GM21825 (cell line): Measurements from ENCODE around the gene TMPRSS6.

Source experiments
- ATAC-seq: cut with Tn5 transposase; IDR thresholded peaks from one replicate; pipeline ENCODE4 v1.9.1; 2021; ENCODE audit warnings: mild to moderate bottlenecking, moderate library complexity; ENCODE audit not compliant: unreplicated experiment

The TMPRSS6 gene

DNA sequence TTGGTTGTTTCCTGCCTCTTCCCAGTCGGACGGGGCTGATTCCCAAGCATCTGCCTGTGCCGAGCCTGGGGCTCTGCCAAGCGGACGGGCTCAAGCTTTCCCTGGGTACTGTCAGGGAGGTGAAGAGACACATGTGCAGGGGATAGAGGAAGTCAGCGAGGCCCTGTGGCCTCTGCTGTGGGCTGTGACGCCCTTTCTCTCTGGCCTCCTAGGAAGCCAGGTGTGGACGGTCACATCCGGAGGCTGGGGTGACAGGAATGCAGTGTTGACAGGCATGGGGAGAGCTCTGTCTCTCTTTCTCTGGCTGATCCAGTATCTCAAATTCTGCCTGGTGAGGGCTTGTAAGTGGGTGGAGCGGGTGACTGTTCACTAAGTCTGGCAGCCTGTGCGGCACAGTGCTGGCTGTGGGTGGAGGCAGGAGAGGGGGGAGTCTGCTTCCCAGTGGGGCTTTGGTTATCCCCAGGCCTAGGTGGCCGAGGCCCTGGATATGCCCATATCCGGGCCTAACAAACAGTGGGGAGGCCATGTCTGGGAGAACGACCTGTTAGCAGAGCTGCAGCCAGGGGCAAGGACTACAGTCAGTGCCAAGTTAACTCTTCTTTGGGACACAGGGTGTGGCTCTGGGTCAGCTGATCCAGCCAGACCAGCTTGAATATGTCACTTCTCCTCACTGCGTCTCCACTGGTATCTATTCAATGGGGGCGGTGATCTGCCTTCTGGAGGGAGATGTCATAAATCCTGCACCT lies 56.0 kb downstream of the TMPRSS6 start:
- no peak for ATAC-seq

- ATAC-seq, result no peak
Measured at GRCh38 chr22:37052386-37053309, 56.9 kb downstream of the TMPRSS6 start.

DNA sequence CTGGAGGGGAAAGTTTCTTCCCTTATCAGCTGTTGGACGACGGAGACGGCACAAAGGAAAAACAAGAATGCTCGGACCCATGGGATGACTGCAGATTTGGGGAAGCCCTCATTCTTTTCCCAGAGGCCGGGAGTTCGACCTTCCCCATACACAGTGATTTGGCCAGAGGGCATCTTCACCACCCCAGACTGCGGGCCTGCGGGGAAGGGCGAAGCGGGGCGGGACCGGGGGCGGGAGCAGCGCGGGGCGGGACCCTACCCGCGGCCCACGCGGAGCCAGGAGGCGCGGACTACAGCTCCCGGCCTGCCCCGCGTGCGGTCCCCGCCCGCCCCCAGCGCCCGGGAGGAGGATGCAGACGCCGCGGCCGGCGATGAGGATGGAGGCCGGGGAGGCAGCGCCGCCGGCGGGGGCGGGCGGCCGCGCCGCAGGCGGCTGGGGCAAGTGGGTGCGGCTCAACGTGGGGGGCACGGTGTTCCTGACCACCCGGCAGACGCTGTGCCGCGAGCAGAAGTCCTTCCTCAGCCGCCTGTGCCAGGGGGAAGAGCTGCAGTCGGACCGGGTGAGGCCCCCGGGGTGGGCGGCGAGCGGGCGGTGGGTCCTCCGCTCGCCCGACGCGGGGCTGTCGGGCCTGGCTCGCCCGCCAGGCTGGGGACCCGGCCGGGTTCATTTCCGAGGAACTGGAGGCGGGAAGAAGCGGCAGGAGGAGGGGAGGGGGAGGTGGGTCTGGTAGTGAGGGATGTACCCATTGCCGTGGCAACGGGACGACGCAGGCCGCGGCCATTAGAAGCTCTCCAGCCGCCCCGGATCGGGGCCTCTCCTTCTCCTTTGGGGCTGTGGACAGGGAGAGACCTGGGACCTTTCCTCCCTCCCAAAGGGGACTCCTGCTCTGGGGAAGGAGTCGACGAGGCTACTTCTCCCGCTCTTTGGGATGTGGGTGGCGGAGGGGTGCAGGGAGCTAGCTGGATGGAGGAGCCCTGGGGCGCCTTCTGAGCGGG lies 57.8 kb downstream of the TMPRSS6 start, which contains the start of gene KCTD17:
Gene KCTD17, plus strand, starts transcription at position 352 of the 995 bp plus-strand sequence. Its CDS starts 19 bp downstream, at position 371.
- ATAC-seq, result peak; percentile 68

DNA sequence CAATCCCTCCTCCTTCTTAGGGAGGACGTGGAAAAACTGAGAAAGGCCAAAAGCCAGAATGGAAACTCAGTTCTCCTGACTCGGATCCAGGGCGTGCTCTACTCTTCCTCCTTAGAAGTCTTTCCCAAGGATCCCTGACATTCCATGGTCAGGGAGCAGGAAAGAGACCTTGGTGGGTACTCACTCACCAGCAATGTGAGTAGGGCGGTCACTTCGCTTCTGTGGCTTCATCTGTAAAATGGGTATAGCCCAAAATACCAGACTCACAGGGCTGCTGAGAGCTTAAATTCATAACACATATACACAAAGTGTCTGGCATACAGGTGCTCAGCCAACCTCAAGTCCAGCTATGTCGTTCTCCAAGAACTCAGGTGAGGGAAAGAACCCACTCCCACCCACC lies 58.6 kb downstream of the TMPRSS6 start:
- no peak for ATAC-seq

GRCh38 chr22:37049224-37049623 lies 60.3 kb downstream of the TMPRSS6 start:
- ATAC-seq, result no peak

GRCh38 chr22:37048133-37048532 lies 61.4 kb downstream of the TMPRSS6 start:
- ATAC-seq, result no peak

DNA sequence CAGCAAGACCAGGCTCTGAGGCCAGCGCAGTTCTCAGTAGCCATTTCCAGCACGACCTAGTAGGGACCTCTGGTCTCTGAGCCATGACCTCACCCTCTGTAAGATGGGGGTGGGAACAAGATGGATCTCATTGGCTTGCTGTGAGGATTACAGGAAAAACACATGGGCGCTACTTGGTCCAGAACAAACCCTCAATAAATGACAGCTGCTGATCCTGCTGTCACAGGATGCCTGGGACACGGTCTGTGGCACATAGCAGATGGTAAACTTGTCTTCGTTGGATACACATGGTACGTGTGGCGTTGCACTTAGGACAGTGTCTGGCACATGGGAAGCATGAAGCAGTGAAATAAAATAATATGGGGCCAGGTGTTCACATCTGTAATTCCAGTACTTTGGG lies 62.5 kb downstream of the TMPRSS6 start:
- ATAC-seq, result no peak

DNA sequence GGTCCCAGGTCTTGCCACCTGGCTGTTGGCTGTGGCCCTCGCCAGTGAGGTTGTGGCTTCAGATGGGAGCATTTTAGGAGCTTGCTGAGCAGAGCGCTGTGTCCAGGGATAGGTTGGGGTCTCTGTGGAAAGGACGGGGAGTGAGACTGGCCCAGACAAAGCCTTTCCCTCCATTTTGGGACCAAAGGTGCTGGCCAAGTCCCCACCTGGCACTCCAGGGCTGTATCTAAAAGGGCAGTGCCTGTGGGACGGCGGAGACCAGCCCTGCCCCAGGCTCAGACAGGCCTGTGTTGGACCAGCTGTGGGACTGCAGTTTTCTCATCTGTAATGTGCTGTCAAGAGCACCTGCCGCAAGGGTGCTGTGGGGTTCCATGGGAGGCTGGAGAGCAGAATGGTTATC lies 62.9 kb downstream of the TMPRSS6 start:
- no peak for ATAC-seq

GRCh38 chr22:37045958-37046357 lies 63.6 kb downstream of the TMPRSS6 start:
- ATAC-seq, result no peak

DNA sequence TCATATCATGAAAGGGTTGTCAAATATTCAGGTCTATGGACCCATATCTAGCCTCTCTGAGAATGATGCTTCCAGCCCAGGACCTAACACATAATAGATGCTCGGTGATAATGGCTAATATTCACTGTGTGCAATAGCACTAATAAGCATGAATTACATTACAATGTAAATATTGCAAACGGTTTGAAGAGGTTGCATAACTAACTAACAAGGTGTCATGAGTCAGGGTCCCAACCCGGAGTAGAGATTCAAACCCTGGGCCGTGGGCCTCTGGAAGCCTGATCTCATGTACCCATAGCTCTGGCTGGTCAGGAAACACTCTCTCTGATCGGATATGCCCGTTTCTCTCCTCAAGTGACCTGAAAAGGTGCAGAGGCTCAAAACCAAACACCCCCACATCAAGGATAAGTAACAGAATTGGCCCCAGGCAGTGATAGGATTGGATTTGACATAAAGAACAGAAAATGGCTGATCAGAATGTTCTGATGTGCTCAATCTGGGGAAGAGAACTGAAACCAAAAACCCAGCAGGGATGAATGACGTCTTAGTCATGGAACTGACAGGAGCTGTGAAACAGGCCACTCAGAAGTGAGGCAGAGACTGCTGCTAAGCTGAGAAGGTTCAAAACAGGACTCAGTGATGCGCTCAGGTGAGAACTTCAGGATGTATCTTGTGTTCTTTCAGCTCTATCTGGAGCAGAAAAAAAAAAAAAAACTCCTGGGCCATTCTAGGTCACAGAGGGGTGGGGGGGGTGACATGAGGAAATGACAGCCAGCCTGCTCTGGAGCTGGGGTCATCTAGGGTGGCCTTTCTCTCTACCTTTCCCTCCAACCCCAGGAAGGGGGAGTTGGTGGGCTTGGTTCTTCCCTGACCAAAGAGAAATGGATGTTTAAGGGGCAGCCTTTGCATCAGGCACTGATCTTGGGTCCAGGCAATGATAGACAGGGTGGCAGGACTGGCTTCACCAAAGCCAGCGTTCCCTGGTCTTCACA lies 64.6 kb downstream of the TMPRSS6 start:
- no peak for ATAC-seq

GRCh38 chr22:37043828-37044538 lies 65.5 kb downstream of the TMPRSS6 start:
- peak; percentile 57 for ATAC-seq

GRCh38 chr22:37043209-37043827 lies 66.2 kb downstream of the TMPRSS6 start:
- no peak for ATAC-seq

DNA sequence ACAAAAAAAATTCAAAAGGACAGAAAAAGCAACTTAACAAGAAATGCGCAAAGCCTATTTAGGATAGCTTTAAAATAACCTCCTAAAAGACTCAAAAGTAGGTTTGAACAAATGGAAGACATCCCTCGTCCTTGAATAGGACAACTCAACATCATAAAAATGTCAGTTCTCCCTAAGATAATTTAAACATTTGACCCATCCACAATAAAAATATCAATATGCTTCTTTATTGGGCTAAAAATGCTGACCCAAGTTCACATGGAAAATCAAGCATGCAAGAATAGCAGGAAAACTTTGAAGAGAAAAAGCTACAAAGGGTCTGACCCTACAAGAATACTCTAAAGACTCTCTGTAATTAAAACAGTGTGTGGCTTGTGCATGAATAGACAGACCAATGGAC lies 70.0 kb downstream of the TMPRSS6 start:
- no peak for ATAC-seq

DNA sequence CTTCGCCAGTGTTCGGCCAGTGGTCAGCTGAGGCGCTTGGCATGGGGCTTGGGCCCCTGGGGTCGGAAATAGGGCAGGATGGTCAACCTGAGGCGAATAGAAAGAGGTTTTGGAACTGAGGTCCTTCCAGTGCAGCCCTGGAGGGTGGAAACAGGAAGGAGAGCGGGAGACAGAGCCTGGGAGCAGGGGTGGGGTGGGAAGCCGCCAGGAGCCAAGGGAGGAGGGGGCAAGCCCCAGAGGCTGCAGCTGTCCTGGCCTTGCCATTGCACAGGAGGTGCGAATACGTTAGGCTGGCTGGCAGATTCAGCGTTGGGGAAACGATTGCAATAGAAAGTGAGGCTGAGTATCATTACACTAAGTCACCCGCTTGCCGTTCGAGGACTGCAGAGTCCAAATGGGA lies 71.8 kb downstream of the TMPRSS6 start:
- no peak for ATAC-seq

GRCh38 chr22:37036655-37037377 lies 72.7 kb downstream of the TMPRSS6 start:
- no peak for ATAC-seq

- ATAC-seq, result no peak
Measured at GRCh38 chr22:37033605-37034430, 75.7 kb downstream of the TMPRSS6 start.
